Naive B cell (primary cell): ENCODE measurements around the gene TUBB6. TPM values are rescaled to one million over a fixed set of nuclear protein-coding genes. Genes with fewer than 3 reads are reported as not detected.
A peak's percentile ranks its signal among the peaks of the same experiment; 100 is the strongest.

ENCODE experiments used
- ATAC-seq, 2 donors: fragments of 150-1000 bp; cut with Tn5 transposase; 2 replicates each; pipeline ENCODE4 v1.10.0; 2021; ENCODE audit warnings: low read depth in 2 of 2, mild to moderate bottlenecking in 2 of 2, moderate library complexity in 2 of 2
- DNase-seq: peaks from one replicate; pipeline ENCODE4 v3.0.0; 2022
- H3K27ac Mint-ChIP-seq, 6 donors: one replicate each; pipeline ENCODE4 v1.8.0; 2020 to 2022; ENCODE audit warnings: mild to moderate bottlenecking in 6 of 6, mixed read lengths in 6 of 6, moderate library complexity in 5 of 6, inconsistent platforms in 2 of 6
- H3K27me3 Mint-ChIP-seq, 3 donors: one replicate each; pipeline ENCODE4 v1.8.0; 2021 to 2022; ENCODE audit warnings: mixed read lengths in 3 of 3, mild to moderate bottlenecking in 1 of 3
- H3K36me3 Mint-ChIP-seq, 2 donors: one replicate each; pipeline ENCODE4 v1.8.0; 2020 to 2022; ENCODE audit warnings: mixed read lengths in 2 of 2, inconsistent platforms in 1 of 2, mild to moderate bottlenecking in 1 of 2
- H3K4me1 Mint-ChIP-seq, 3 donors: one replicate each; pipeline ENCODE4 v1.8.0; 2020 to 2022; ENCODE audit warnings: mixed read lengths in 3 of 3, inconsistent platforms in 1 of 3, mild to moderate bottlenecking in 1 of 3, moderate library complexity in 1 of 3
- H3K4me3 Mint-ChIP-seq, 8 donors: one replicate each; pipeline ENCODE4 v1.8.0; 2020 to 2022; ENCODE audit warnings: mild to moderate bottlenecking in 8 of 8, mixed read lengths in 8 of 8, moderate library complexity in 8 of 8, inconsistent platforms in 2 of 8
- H3K9me3 Mint-ChIP-seq, 7 donors: one replicate each; pipeline ENCODE4 v1.8.0; 2020 to 2022; ENCODE audit warnings: mixed read lengths in 7 of 7, mild to moderate bottlenecking in 5 of 7, inconsistent platforms in 2 of 7, moderate library complexity in 1 of 7
- polyA plus RNA-seq, 6 donors: library from polyadenylated mRNA; unstranded; fragments of 300-500 nt; fragmentation: Illumina TruSeq; gene quantifications; one replicate each; pipeline ENCODE4 v1.2.3, GENCODE V29; 2021; ENCODE audit warnings: low read depth in 6 of 6

TUBB6 gene
- polyA plus RNA-seq, 6 donors from 2014 or later, result 28.3 to 56.7 (median 43.6) TPM

GRCh38 chr18:12373116-12373770 is 65.2 kb downstream of the TUBB6 start:
- Mint-ChIP-seq H3K4me1 (peaks cover 41 to 45% (median 42%) of the 10 kb centered on the region in 3 donors), H3K27ac (peak overlapping the region in 2 of 6 donors; percentile 13 to 28)
- no peak for DNase-seq

GRCh38 chr18:12373771-12374116 is 65.7 kb downstream of the TUBB6 start:
- no peak overlapping the region for H3K27ac Mint-ChIP-seq
- H3K36me3 Mint-ChIP-seq, result peaks cover 0 to 8% of the 10 kb centered on the region in 2 donors
- H3K9me3 Mint-ChIP-seq, result no peaks in the 10 kb centered on the region
- DNase-seq (no peak), ATAC-seq (no peak)
- no peaks in the 10 kb centered on the region for H3K27me3 Mint-ChIP-seq
- H3K4me1 Mint-ChIP-seq, result peaks cover 41 to 45% (median 42%) of the 10 kb centered on the region in 3 donors
- H3K4me3 Mint-ChIP-seq, result peak overlapping the region in 3 of 8 donors; percentile 35 to 88 (median 36)

More at GRCh38 chr18:12373116-12373770, 65.2 kb downstream of the TUBB6 start:
- H3K9me3 Mint-ChIP-seq, result no peaks in the 10 kb centered on the region
- H3K27me3 Mint-ChIP-seq, result no peaks in the 10 kb centered on the region
- H3K4me3 Mint-ChIP-seq, result peak overlapping the region in 2 of 8 donors; percentile 35 to 88
- ATAC-seq, result no peak
- peaks cover 0 to 8% of the 10 kb centered on the region in 2 donors for H3K36me3 Mint-ChIP-seq

- no peaks in the 10 kb centered on the region for H3K9me3 Mint-ChIP-seq
- no peak for DNase-seq
- H3K4me3 Mint-ChIP-seq, result peak overlapping the region in 6 of 8 donors; percentile 62 to 92 (median 70)
- ATAC-seq, result no peak
- peaks cover 0 to 5% (median 0%) of the 10 kb centered on the region in 3 donors for H3K27me3 Mint-ChIP-seq
- peaks cover 0 to 8% of the 10 kb centered on the region in 2 donors for H3K36me3 Mint-ChIP-seq
- peaks cover 40 to 45% (median 41%) of the 10 kb centered on the region in 3 donors for H3K4me1 Mint-ChIP-seq
- peak overlapping the region in 1 of 6 donors; percentile 2 for H3K27ac Mint-ChIP-seq
Observed at GRCh38 chr18:12374401-12374800, 66.4 kb downstream of the TUBB6 start.

Other genes with a start within 250 kb of the TUBB6 start
- gene ANKRD62, start 214.4 kb upstream of the TUBB6 start, polyA plus RNA-seq, result not detected
- not detected for gene CIDEA, start 53.9 kb upstream of the TUBB6 start, polyA plus RNA-seq
- 10 to 100 TPM; 21.8 to 32.6 (median 27.4) TPM for gene AFG3L2, start 69.0 kb downstream of the TUBB6 start, polyA plus RNA-seq
- not detected for gene PRELID3A, start 99.7 kb downstream of the TUBB6 start, polyA plus RNA-seq